ENCODE results near the gene USH1G.

Gene USH1G

GRCh38 chr17:74953134-74953687, 30.2 kb upstream of the USH1G start:
- no peak for DNase-seq

- no peak for DNase-seq
Observed at GRCh38 chr17:74952431-74953133, 29.5 kb upstream of the USH1G start.

DNA sequence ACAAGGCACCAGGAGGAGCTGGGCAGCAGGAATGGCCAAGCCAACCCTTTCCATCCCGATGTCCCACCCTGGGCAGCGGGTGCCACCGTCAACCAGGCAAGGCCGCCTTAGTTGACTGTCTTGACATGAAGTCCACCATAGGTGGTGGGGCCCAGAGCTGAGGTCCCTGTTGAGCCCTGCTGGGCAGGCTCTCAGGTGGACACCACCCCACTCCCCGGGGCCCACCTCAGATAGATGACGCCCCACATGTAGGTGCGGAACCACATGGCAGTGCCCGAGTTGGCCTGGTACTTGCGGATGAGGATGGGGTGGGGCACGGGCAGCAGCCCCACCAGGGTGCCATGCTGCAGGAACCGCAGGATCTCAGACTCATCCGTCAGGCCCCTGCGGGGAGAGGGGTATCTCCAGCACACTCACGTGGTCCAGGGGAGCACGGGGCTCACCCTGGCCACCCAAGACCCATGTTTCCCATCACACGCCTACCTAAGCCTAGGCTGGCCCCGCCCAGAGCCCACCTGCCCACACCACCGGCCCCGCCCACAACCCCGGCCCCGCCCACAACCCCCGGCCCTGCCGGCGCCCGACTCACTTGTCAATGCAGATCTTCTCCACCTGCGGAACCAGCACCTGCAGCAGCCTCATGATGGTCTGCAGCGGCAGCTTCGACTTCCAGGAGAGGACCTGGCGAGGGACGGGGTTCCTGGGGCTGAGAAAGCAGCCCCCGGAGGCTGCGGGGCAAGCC, 28.8 kb upstream of the USH1G start:
- no peak for DNase-seq

GRCh38 chr17:74951065-74951464, 28.0 kb upstream of the USH1G start:
- no peak for DNase-seq

DNA sequence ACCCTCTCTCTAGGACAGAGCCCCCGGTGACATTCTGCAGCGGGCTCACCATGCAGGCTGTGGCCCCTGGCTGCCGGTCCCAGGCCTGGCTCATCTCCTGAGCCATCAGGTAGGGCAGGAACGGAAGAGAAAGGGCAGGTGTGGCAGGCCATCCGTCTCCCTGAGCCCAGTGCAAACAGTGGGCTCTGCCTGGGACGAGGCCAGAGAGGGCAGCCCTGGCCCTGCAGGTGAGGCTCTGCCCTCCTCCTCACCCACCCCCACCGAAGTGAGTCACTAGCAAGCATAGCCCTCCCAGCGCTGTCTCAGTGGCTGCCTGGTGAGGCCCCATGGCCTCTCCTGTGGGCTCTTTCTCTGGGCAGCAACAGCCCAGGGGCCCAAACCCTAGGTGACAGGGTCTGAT, 27.2 kb upstream of the USH1G start:
- no peak for DNase-seq

DNA sequence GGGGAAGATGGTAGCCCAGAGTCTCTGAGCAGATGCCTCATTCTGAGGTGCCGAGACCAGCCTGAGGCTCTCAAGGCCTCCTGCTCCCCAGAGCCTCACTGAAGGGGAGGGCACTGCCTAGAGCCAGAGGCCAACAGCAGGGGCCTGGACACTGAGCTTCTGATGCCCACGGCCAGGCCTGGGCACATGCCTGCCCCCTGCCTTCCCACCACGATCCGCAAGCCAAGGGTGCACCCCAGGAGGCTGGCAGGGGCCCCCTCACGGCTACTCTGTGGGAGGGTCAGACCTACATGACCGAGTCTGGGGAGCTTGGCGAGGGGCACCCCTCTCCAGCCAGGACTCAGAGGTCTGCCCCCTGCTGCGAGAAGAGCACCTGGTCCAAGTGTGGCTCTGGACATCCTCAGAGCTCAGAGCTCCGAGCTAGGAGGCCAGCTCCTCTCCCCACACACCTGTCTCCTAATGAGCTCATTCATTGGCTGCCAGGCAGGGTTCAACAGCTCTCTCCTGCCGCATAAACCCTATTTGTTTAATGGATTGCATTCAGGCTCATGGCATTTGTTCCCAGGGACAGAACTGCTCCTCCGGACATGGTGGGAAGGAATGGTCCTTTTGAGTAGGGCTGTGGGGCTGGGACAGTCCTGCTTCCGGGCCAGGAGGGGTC, 26.5 kb upstream of the USH1G start:
- DNase-seq = no peak

GRCh38 chr17:74947041-74947754, 24.1 kb upstream of the USH1G start:
- no peak for DNase-seq

GRCh38 chr17:74946641-74947040, 23.6 kb upstream of the USH1G start:
- DNase-seq = no peak

DNA sequence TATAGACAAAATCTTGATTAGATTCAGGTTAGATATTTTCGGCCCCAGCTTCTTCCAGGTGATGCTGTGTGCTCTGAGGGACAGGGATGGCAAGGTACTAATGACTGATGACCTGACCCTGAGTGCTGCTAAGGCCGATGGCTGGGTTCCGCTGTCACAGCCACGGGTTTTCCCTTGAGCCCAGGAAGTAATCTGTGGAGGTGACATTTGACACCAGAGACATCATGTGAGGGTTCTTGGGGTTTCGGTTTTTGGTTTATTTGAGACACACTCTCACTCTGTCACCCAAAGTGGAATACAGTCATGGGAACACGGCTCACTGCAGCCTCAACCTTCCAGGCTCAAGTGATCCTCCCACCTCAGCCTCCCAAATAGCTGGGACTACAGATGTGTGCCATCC, 22.5 kb upstream of the USH1G start:
- no peak for DNase-seq

- no peak for DNase-seq
Observed at GRCh38 chr17:74943808-74944522, 20.9 kb upstream of the USH1G start.

DNA sequence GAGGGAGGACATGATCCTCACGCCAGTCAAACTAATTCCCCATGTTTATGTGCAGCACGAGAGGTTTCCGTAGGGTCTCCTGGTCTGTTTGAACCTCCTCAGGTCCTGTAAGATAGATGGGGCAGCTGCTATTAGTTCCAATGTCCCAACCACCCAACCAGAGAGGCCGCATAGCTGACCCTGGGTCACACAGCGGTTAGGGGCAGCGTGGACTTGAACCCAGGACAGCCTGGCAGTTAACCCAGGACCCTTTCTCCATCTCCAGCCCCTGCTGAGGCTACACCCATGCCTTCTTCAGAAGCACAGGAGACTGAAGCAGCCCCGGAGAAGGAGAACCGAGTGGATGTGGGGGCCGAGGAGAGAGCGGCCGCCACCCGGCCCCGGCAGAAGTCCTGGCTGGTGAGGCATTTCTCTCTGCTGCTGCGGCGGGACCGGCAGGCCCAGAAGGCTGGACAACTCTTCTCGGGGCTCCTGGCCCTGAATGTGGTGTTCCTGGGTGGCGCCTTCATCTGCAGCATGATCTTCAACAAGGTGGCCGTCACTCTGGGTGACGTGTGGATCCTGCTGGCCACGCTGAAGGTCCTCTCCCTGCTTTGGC, 18.2 kb upstream of the USH1G start:
- DNase-seq = no peak

DNA sequence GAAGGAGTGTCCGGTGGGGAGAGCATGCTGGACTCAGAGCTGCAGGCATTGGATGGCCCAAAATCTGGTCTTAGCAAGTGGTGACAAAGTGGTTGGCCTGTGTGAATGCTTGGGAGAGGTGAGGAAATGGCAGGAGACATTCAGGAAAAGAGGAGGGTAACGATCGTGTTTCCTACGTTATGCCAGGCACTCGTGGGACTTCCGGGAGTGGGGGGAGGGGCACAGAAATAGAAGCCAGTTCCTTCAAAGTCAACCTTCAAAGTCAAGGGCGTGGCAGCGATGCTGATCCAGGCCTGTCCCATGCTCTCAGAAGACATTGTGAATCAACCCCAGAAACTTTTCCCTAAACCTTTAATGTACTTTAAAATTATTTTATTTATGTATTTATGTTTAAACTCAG, 16.5 kb upstream of the USH1G start:
- no peak for DNase-seq

DNA sequence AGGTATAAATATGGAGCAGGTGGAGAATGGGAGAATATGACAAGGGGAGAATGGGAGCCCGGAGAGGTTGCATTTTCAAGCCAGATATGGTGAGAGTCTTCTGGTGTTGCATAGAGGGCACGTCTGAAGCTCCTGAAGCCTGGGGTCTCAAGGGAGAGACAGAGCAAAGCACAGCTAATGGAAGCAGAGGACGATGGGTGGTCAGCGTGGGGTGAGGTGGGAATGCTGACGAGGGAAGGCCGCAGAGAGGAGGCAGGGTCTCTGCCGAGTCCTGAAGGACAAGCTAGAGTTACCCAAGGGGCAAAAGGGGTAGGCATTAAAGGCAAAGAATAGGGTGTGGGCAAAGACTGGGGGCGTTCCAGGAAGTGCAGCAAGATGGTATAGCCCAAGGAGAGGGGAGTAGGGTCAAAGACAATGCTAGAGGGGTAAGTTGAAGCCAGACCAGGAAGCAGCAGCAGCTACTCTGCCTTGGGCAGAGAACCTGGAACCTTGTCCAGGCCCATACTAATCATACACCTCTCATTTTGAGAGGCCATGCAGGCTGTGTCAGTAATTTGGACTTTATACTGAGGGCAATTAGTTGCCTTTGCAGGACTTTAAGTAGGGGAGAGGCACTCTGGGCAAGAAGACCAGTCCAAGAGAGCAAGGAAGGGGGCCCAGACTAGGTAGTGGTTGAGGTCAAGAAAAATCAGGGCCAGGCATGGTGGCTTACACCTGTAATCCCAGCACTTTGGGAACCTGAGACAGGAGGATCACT, 15.3 kb upstream of the USH1G start:
- no peak for DNase-seq

DNA sequence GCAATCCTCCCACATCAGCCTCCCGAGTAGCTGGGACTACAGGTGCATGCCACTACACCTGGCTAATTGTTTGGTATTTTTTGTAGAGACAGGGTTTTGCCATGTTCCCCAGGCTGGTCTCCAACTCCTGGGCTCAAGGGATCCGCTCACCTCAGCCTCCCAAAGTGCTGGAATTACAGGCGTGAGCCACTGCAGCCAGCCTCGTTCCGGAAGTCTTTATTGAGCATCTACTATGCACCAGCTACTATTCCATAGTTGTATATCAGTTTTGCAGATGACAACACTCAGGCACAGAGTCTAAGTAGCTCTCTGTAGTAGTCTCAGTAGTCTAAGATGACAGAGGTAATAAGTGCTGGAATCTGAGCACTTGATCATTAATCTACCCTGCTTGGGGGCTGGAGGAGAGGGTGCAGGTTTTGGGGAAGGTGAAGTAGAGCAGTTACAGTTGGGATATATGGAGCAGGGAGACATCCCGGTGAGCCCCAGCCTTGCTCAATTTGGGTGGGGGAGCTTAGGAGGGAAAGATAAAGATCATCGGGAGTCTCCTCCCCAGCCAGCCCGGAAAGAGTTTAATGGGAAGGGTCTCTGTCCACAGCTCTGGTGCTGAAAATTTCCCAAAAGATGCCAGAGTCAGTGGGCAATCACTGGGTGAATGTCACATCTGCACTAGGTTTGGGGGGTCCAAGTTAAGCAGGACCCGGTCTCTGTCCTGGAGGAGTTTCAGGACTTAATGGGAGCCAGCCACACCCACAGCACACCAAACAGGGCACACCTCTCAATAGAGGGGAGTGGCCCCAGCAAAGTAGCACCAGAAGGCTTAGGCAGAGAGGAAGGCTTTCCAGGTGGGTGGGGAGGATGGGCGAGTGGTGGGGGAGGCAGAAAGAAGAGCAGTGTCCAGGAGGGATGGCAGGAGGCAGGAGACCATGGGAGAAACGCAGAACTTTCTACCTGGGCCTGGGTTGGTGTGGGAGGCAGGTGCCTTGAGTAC, 14.3 kb upstream of the USH1G start:
- DNase-seq = no peak

GRCh38 chr17:74936470-74936799, 13.4 kb upstream of the USH1G start:
- no peak for DNase-seq

DNA sequence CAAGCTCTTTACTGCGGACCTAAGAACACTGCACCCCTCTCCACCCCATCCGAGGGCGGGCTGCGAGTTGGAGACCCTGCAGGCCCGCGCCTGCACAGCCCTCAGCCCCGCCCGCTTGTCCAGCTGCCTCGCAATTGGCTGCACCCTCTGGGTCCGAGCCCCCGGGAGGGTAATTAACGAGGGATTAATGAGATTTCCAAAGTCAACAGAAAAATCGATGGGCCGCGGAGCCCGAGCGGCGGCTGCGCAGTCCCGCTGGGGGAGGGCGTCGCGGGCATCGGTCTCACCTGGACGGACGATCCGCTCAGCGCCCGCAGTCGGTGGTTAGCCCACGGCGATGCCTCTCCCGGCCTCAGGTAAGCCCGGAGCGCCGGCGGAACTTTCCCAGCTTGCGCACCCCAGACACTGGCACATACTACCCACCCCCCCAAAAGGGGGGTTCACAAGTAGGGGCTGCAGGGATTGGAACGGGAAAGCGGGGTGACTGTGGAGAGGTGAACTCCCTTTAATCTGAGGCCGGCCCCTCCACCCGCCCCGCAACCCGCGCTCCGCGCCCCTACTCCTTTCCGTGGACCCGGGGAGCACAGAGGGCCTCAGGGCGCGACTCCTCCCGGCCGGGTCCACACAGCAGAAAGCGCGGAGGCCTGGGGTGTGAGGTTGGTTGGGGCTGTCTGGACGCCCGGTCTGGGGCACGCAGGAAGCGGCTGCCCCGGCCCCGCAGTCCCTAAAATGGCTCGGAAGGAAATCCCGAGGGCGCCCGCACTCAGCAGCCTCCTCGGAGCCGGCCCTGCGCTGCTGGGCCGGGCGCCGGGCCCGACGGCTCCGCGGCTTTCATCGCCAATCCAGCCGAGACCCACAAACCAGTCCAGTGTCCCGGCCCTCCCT, 12.8 kb upstream of the USH1G start, which contains the start of gene OTOP3:
Gene OTOP3 (plus strand): TSS at position 314 of the 885 bp plus-strand sequence. CDS start 24 bp downstream, at position 338.
- no peak for DNase-seq

DNA sequence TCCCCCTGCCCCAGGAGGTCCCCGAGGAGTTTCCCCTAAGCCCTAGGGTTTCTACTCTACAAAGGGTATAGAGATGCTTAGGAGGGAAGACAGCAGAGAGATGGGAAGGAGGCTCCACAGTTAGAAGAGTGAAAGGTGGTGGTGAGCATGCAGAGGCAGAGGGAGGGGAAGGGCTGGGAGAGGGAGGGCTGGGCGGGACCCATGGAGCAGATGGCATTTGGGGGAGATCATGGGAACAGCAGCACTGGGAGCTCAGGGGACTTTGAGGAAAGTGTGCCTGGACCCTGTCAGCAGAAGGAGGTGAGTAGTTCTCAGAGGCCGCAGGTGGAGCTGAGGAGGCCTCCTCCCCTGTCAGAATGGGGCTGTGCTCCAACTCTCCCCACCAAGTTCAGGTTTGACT, 12.0 kb upstream of the USH1G start:
- DNase-seq = no peak

- DNase-seq = no peak
Observed at GRCh38 chr17:74930535-74931036, 7.5 kb upstream of the USH1G start.

- DNase-seq = no peak
Observed at GRCh38 chr17:74928786-74929185, 5.7 kb upstream of the USH1G start.
